GM12864 (cell line): Measurements from ENCODE around the gene USP3.
"Not testable (repeated sequence)": the region's sequence is repeated elsewhere in the genome, so short reads cannot be mapped to it uniquely, and the experiment has no call there.

Experiments
- DNase-seq: peaks from one replicate; pipeline ENCODE4 v3.0.0-alpha.2; 2011; ENCODE audit warnings: low read depth
- H3K4me3 ChIP-seq: 2 replicates; pipeline ENCODE4 v1.5.1; 2011; ENCODE audit warnings: mild to moderate bottlenecking, low read depth, low read length, control low read depth
- CTCF ChIP-seq: IDR thresholded peaks from 2 replicates; pipeline ENCODE4 v1.5.1; 2011; ENCODE audit warnings: low read depth, mild to moderate bottlenecking, moderate library complexity, low read length, control low read depth, inconsistent platforms; ENCODE audit errors: missing control alignments

Gene USP3

GRCh38 chr15:63483521-63484371 is 20.6 kb upstream of the USP3 start:
- DNase-seq, result no peak
- no peak for TF ChIP-seq CTCF
- no peak overlapping the region for H3K4me3 ChIP-seq

GRCh38 chr15:63484433-63485186 is 19.8 kb upstream of the USP3 start:
- no peak for DNase-seq
- H3K4me3 ChIP-seq, result no peak overlapping the region
- TF ChIP-seq CTCF, result no peak

- H3K4me3 ChIP-seq, result peak overlapping the region; percentile 6; the same call in 1 of the 2 replicates
- peak; percentile 95 for TF ChIP-seq CTCF
- DNase-seq, result no peak
Measured at GRCh38 chr15:63487076-63487757, 17.2 kb upstream of the USP3 start.

- not testable (repeated sequence) for H3K4me3 ChIP-seq, DNase-seq
Measured at GRCh38 chr15:63487758-63488397, 16.5 kb upstream of the USP3 start.

GRCh38 chr15:63488398-63488960 is 15.9 kb upstream of the USP3 start:
- no peak for TF ChIP-seq CTCF

GRCh38 chr15:63489352-63489751 is 15.0 kb upstream of the USP3 start:
- H3K4me3 ChIP-seq, result no peak overlapping the region
- TF ChIP-seq CTCF, result no peak
- DNase-seq, result no peak

More at GRCh38 chr15:63488398-63488960, 15.9 kb upstream of the USP3 start:
- DNase-seq, result no peak
- no peak overlapping the region for H3K4me3 ChIP-seq
